SH-SY5Y (cell line): ENCODE results near the gene RPS26.

ENCODE experiments used
- GATA2 ChIP-seq: IDR thresholded peaks from 2 replicates; pipeline ENCODE4 v1.6.1; 2011; ENCODE audit warnings: mild to moderate bottlenecking, low read depth, low read length
- GATA3 ChIP-seq: IDR thresholded peaks from 2 replicates; pipeline ENCODE4 v1.6.1; 2011; ENCODE audit warnings: low read depth, mild to moderate bottlenecking, low read length, moderate library complexity

GRCh38 chr12:56029666-56030293 lies 11.9 kb upstream of the RPS26 start:
- no peak for TF ChIP-seq GATA2
- TF ChIP-seq GATA3: no peak
